WTC11 (cell line): Measurements from ENCODE around the gene P2RX4. TPM values are rescaled to one million over a fixed set of nuclear protein-coding genes. Genes with fewer than 3 reads are reported as not detected.

ENCODE experiments used
- ATAC-seq: fragments of 200-7000 bp; cut with Tn5 transposase; 2 replicates; pipeline ENCODE4 v1.10.0; 2021; ENCODE audit warnings: mild to moderate bottlenecking, moderate library complexity
- CTCF ChIA-PET: fragments of 300-600 bp; sonication (Branson Sonifier 250); formaldehyde crosslinking; loops from one replicate; lab custom pipeline; 2021; ENCODE audit warnings: antibody characterized with exemption; lab: Charles Lee
- POLR2A ChIA-PET: fragments of 350-600 bp; sonication (Branson Sonifier 250); formaldehyde crosslinking; loops from one replicate; lab custom pipeline; 2021; ENCODE audit warnings: antibody characterized with exemption; lab: Charles Lee
- DNase-seq: peaks from one replicate; pipeline ENCODE4 v3.0.0; 2021; ENCODE audit warnings: low spot score
- H3K27ac Mint-ChIP-seq: 2 replicates; pipeline ENCODE4 v1.8.0; 2021; ENCODE audit warnings: mixed read lengths
- H3K27me3 Mint-ChIP-seq: 2 replicates; pipeline ENCODE4 v1.8.0; 2021; ENCODE audit warnings: low read depth, mild to moderate bottlenecking, moderate library complexity, mixed read lengths
- H3K36me3 Mint-ChIP-seq: 2 replicates; pipeline ENCODE4 v1.8.0; 2021; ENCODE audit warnings: mixed read lengths
- H3K4me1 Mint-ChIP-seq: 2 replicates; pipeline ENCODE4 v1.8.0; 2022; ENCODE audit warnings: mixed read lengths
- H3K4me3 Mint-ChIP-seq: 2 replicates; pipeline ENCODE4 v1.8.0; 2021; ENCODE audit warnings: mild to moderate bottlenecking, moderate library complexity, mixed read lengths
- H3K9me3 Mint-ChIP-seq: 2 replicates; pipeline ENCODE4 v1.8.0; 2021; ENCODE audit warnings: mixed read lengths
- ELF4 ChIP-seq: sonication (generic); formaldehyde crosslinking; IDR thresholded peaks from 2 replicates; pipeline ENCODE4 v1.8.1; 2022; ENCODE audit warnings: low read depth, mild to moderate bottlenecking, moderate library complexity, missing genetic modification reagents
- JAZF1 ChIP-seq: fragments of 250-450 bp; sonication (Bioruptor Pico); IDR thresholded peaks from 2 replicates; pipeline ENCODE4 v1.9.0; 2021; ENCODE audit warnings: moderate library complexity, mild to moderate bottlenecking, inconsistent platforms
- MXD4 ChIP-seq: fragments of 250-450 bp; sonication (Bioruptor Pico); IDR thresholded peaks from 2 replicates; pipeline ENCODE4 v1.8.0; 2021; ENCODE audit warnings: mild to moderate bottlenecking, moderate library complexity, borderline replicate concordance
- NFYB ChIP-seq: sonication (generic); formaldehyde crosslinking; conservative IDR thresholded peaks from 2 replicates; pipeline ENCODE4 v1.8.0; 2022; ENCODE audit warnings: low read depth, missing genetic modification reagents
- OVOL2 ChIP-seq: fragments of 250-450 bp; sonication (Bioruptor Pico); IDR thresholded peaks from 2 replicates; pipeline ENCODE4 v1.9.0; 2021; ENCODE audit warnings: mild to moderate bottlenecking, borderline replicate concordance
- PREB ChIP-seq: sonication (generic); formaldehyde crosslinking; IDR thresholded peaks from 2 replicates; pipeline ENCODE4 v1.8.1; 2022; ENCODE audit warnings: mild to moderate bottlenecking, missing genetic modification reagents, moderate library complexity, borderline replicate concordance
- RELA ChIP-seq: sonication (generic); formaldehyde crosslinking; IDR thresholded peaks from 2 replicates; pipeline ENCODE4 v1.8.1; 2022; ENCODE audit warnings: missing genetic modification reagents, mild to moderate bottlenecking, borderline replicate concordance
- RORB ChIP-seq: fragments of 250-450 bp; sonication (Bioruptor Pico); IDR thresholded peaks from 2 replicates; pipeline ENCODE4 v1.9.0; 2021; ENCODE audit warnings: mild to moderate bottlenecking
- SMAD3 ChIP-seq: sonication (generic); formaldehyde crosslinking; IDR thresholded peaks from 2 replicates; pipeline ENCODE4 v1.8.0; 2022; ENCODE audit warnings: missing genetic modification reagents, mild to moderate bottlenecking, borderline replicate concordance
- SOX15 ChIP-seq: fragments of 250-450 bp; sonication (Bioruptor Pico); IDR thresholded peaks from 2 replicates; pipeline ENCODE4 v1.9.0; 2021; ENCODE audit warnings: mild to moderate bottlenecking
- SP1 ChIP-seq: sonication (generic); formaldehyde crosslinking; conservative IDR thresholded peaks from 2 replicates; pipeline ENCODE4 v1.8.1; 2022; ENCODE audit warnings: missing genetic modification reagents
- TEAD4 ChIP-seq: sonication (generic); formaldehyde crosslinking; IDR thresholded peaks from 2 replicates; pipeline ENCODE4 v1.8.0; 2022; ENCODE audit warnings: mild to moderate bottlenecking, missing genetic modification reagents
- TP53 ChIP-seq: sonication (generic); formaldehyde crosslinking; IDR thresholded peaks from 2 replicates; pipeline ENCODE4 v1.8.1; 2023; ENCODE audit warnings: mild to moderate bottlenecking, missing genetic modification reagents
- ZNF138 ChIP-seq: sonication (generic); formaldehyde crosslinking; conservative IDR thresholded peaks from 2 replicates; pipeline ENCODE4 v1.8.1; 2022; ENCODE audit warnings: mild to moderate bottlenecking, moderate library complexity, missing genetic modification reagents
- ZNF232 ChIP-seq: sonication (generic); formaldehyde crosslinking; IDR thresholded peaks from 2 replicates; pipeline ENCODE4 v1.8.0; 2022; ENCODE audit warnings: mild to moderate bottlenecking, missing genetic modification reagents
- ZNF396 ChIP-seq: fragments of 250-450 bp; sonication (Bioruptor Pico); IDR thresholded peaks from 2 replicates; pipeline ENCODE4 v1.8.0; 2021; ENCODE audit warnings: mild to moderate bottlenecking, moderate library complexity, borderline replicate concordance
- ZNF416 ChIP-seq: fragments of 250-450 bp; sonication (Bioruptor Pico); IDR thresholded peaks from 2 replicates; pipeline ENCODE4 v1.9.0; 2021; ENCODE audit warnings: mild to moderate bottlenecking, inconsistent platforms
- ZNF512 ChIP-seq: sonication (generic); formaldehyde crosslinking; IDR thresholded peaks from 2 replicates; pipeline ENCODE4 v1.8.1; 2022; ENCODE audit warnings: missing genetic modification reagents, borderline replicate concordance
- total RNA-seq: library from RNA; stranded (reverse); gene quantifications from 3 replicates; pipeline ENCODE4 v1.2.3, GENCODE V29; 2021

P2RX4 gene
- total RNA-seq, 1 experiment from 2014 or later = 13.9 TPM

DNA sequence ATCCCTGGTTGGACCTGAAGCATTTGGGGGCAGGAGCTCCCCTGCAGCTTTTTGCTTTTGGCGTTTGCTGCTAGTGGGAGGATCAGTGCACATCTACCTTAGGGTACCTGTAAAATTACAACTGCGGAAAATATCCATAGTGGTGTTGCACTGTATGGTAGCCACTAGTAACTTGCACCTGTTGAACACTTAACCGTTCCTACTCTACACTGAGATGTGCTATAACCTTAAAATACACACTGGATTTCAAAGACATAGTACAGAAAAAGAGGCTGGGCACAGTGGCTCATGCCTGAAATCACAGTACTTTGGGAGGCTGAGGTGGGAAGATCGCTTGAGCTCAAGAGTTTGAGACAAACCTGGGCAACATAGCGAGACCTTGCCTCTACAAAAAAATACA, 2.9 kb downstream of the P2RX4 start (continued):
- TF ChIP-seq RELA (CRISPR knock-in tag) = no peak
- TF ChIP-seq SOX15 (CRISPR knock-in tag) = no peak
- TF ChIP-seq SP1 = no peak

- no peak overlapping the region for H3K27ac Mint-ChIP-seq
- ATAC-seq = no peak
These were observed 4.3 kb downstream of the P2RX4 start for GRCh38 chr12:121214166-121214777.

DNA sequence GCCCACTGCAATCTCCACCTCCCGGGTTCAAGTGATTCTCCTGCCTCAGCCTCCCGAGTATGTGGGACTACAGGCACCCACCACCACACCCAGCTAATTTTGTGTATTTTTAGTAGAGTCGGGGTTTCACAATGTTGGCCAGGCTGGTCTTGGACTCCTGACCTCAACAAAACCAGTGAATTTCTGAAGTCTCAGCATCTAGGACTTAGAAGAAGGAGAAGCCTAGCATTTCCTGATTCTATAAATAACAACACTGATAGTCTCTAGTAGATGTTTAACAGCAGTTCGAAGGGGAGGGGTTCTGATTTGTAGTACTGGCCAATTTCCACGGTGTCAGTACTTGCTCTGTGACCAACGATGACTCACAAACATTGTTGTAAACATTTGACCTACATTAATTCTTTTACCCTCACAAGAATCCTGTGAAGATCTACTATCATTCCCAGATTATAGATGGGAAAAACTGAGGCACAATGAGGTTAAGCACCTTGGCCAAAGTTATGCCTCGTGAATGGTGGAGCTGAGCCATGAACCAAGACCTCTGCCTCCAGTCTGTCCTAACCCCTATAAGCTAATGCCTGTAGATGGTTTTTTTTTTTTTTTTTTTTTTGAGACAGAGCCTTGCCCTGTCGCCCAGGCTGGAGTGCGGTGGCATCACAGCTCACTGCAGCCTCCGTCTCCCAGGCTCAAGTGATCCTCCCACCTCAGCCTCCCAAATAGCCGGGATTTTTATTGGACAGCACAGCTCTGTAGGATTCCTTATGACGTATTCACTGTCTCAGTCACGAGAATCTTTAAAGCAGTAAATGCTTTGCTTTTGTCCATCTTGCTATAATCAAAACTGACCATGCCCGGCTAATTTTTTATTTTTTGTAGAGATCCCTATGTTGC, 5.2 kb downstream of the P2RX4 start:
- H3K4me1 Mint-ChIP-seq = peaks cover 6% of the 10 kb centered on the region
- no peak for DNase-seq
- no peak for ATAC-seq
- CTCF ChIA-PET = interaction anchor here (0.6 to 0.7 kb wide), 2 partner anchors 15 to 19 kb away, joined by 3 to 5 read pairs; no protein-coding TSS in a partner anchor
- no peak overlapping the region for H3K27ac Mint-ChIP-seq
- POLR2A ChIA-PET = no interaction called here
- no peaks in the 10 kb centered on the region for H3K36me3 Mint-ChIP-seq
- no peaks in the 10 kb centered on the region for H3K9me3 Mint-ChIP-seq
- TF ChIP-seq ZNF396 (CRISPR knock-in tag) (no peak), OVOL2 (CRISPR knock-in tag) (no peak), ELF4 (no peak), SMAD3 (CRISPR knock-in tag) (no peak), TP53 (CRISPR knock-in tag) (no peak)
- no peak overlapping the region for H3K4me3 Mint-ChIP-seq
- no peaks in the 10 kb centered on the region for H3K27me3 Mint-ChIP-seq

More at GRCh38 chr12:121214166-121214777, 4.3 kb downstream of the P2RX4 start:
- no peaks in the 10 kb centered on the region for H3K9me3 Mint-ChIP-seq
- POLR2A ChIA-PET = no interaction called here
- H3K27me3 Mint-ChIP-seq = peaks cover 4% of the 10 kb centered on the region
- CTCF ChIA-PET = no interaction called here
- no peak for DNase-seq
- H3K4me3 Mint-ChIP-seq = no peak overlapping the region
- peaks cover 6% of the 10 kb centered on the region for H3K4me1 Mint-ChIP-seq
- TF ChIP-seq RORB = no peak
- no peak for TF ChIP-seq RELA (CRISPR knock-in tag)
- no peak for TF ChIP-seq TEAD4 (CRISPR knock-in tag)
- no peak for TF ChIP-seq NFYB (CRISPR knock-in tag)
- TF ChIP-seq SOX15 (CRISPR knock-in tag) = no peak
- TF ChIP-seq ELF4 = no peak
- TF ChIP-seq MXD4 (CRISPR knock-in tag) = no peak
- TF ChIP-seq ZNF138 (CRISPR knock-in tag) = no peak
- no peak for TF ChIP-seq ZNF416
- H3K36me3 Mint-ChIP-seq = no peaks in the 10 kb centered on the region

DNA sequence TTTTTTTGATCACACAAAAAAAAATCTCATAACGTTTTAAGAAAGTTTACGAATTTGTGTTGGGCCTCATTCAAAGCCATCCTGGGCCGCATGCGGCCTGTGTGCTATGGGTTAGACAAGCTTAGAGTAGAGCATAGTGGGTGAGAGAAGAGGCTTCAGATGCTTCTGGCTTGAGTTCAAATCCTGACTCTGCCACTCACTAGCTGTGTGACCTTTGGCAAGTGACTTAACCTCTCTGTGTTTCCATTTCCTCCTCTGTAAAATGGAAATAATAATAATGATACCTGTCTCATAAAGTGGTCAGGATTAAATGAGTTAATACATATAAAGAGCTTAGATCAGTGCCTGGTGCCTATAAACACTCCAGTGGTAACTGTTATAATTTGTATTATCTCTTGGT, 6.2 kb downstream of the P2RX4 start:
- Mint-ChIP-seq H3K4me1 (peaks cover 2% of the 10 kb centered on the region), H3K9me3 (no peaks in the 10 kb centered on the region)
- CTCF ChIA-PET = no interaction called here

More for the DNA sequence above, 6.2 kb downstream of the P2RX4 start:
- H3K27me3 Mint-ChIP-seq = no peaks in the 10 kb centered on the region
- POLR2A ChIA-PET = no interaction called here
- DNase-seq = no peak
- no peak for ATAC-seq
- H3K27ac Mint-ChIP-seq = no peak overlapping the region
- TF ChIP-seq JAZF1 (CRISPR knock-in tag) (no peak), ZNF232 (CRISPR knock-in tag) (no peak), PREB (CRISPR knock-in tag) (no peak), ZNF512 (CRISPR knock-in tag) (no peak)
- H3K36me3 Mint-ChIP-seq = no peaks in the 10 kb centered on the region
- H3K4me3 Mint-ChIP-seq = no peak overlapping the region
